ENCODE results near the gene CD300LB. TPM values are rescaled to one million over a fixed set of nuclear protein-coding genes. Genes with fewer than 3 reads are reported as not detected.

The CD300LB gene
- total RNA-seq, 4 donors from 2014 or later = 0.16 TPM; not detected in 3

DNA sequence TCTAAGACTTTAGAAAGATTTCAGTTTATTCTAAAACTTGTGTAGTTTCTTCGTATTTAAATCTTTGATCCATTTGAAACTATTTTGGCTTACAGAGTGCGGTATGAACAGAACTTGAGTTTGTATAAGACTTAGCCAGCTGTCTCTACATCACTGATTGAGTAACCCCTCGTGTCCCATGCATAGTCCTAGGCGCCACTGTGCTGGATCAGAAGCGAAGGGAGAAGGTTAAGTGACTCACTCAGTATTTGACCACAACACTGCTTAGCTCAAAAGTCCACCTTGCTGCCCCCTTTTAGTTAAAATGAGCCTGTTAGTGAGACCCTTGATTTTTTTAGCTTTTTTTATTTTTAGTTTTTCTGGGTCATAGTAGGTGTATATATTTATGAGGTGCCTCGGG is 28.4 kb downstream of the CD300LB start:
- H3K27me3 ChIP-seq = no peaks in the 10 kb centered on the region
- H3K36me3 ChIP-seq = no peaks in the 10 kb centered on the region
- H3K9me3 ChIP-seq = no peaks in the 10 kb centered on the region
- H3K4me1 ChIP-seq = peaks cover 0 to 8% of the 10 kb centered on the region in 2 donors
- TF ChIP-seq, protein P1, sequence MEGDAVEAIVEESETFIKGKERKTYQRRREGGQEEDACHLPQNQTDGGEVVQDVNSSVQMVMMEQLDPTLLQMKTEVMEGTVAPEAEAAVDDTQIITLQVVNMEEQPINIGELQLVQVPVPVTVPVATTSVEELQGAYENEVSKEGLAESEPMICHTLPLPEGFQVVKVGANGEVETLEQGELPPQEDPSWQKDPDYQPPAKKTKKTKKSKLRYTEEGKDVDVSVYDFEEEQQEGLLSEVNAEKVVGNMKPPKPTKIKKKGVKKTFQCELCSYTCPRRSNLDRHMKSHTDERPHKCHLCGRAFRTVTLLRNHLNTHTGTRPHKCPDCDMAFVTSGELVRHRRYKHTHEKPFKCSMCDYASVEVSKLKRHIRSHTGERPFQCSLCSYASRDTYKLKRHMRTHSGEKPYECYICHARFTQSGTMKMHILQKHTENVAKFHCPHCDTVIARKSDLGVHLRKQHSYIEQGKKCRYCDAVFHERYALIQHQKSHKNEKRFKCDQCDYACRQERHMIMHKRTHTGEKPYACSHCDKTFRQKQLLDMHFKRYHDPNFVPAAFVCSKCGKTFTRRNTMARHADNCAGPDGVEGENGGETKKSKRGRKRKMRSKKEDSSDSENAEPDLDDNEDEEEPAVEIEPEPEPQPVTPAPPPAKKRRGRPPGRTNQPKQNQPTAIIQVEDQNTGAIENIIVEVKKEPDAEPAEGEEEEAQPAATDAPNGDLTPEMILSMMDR (IDR thresholded peaks at IDR 0.05 in 4 of 5, conservative IDR thresholded peaks at IDR 0.05 in 1 of 5) = no peak
- no peak for TF ChIP-seq POLR2A (IDR thresholded peaks at IDR 0.05)
- no peak overlapping the region for H3K27ac ChIP-seq
- in situ Hi-C loops (cut with MboI; ENCODE audit: low sequenced_read_pairs in 4 of 4) = no loop called here
- intact Hi-C loops (cut with DNase I; ENCODE audit: low total_unique reads) = no loop called here
- ATAC-seq = no peak
- DNase-seq = no peak
- no peak overlapping the region for H3K4me3 ChIP-seq

DNA sequence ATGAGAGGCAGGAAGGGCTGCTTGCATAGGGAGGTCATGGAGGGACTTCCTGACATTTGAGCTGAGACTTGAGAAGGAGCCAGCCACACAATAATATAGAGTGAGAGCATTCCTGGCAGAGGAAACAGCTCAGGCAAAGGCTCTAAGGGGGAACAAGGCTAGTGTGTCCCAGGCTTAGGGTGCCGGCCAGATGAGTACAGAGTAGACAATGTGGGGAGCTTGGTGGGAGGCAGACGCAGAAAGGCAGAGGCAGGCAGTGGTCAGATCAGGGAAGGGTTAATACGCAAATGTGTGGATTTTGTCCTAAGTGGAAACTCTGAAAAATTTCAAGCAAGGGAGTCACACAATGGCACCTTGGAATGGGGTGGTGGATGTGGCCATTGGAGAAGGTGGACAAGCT is 31.3 kb downstream of the CD300LB start:
- intact Hi-C loops (cut with DNase I; ENCODE audit: low total_unique reads) (no loop called here), in situ Hi-C loops (cut with MboI; ENCODE audit: low sequenced_read_pairs in 4 of 4) (loop anchor here in 3 of 4 donors (10.0 to 25.0 kb wide), 2 partner anchors 125 to 288 kb away; partner anchors contain the start of genes RPL38 (in 1 of the 3) and TTYH2 (in 1 of the 3))
- TF ChIP-seq, protein P1 (IDR thresholded peaks at IDR 0.05 in 4 of 5, conservative IDR thresholded peaks at IDR 0.05 in 1 of 5) = no peak
- no peak for TF ChIP-seq POLR2A (IDR thresholded peaks at IDR 0.05)
- Histone ChIP-seq H3K4me3 (no peak overlapping the region), H3K9me3 (no peaks in the 10 kb centered on the region), H3K4me1 (peaks cover 0 to 8% of the 10 kb centered on the region in 2 donors), H3K27me3 (no peaks in the 10 kb centered on the region), H3K27ac (no peak overlapping the region), H3K36me3 (no peaks in the 10 kb centered on the region)
- DNase-seq (no peak), ATAC-seq (no peak)

DNA sequence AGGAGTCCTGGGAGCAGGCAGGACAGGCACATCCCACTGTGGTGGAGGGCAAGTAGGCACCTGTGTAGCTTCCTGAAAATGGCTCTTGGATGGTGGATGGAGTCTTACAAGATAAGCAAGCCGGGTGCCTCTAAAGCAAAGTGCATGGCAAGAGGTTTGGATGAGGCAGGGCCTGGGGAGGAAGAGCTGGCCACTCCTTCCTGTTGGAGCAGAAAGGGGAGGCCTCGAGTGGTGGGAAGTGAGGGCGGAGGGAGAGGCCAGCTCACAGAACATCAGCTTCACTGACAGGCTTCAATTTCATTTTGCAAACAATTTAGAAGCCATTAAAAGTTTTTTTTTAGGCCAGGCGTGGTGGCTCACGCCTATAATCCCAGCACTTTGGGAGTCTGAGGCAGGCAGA is 33.8 kb downstream of the CD300LB start:
- intact Hi-C loops (cut with DNase I; ENCODE audit: low total_unique reads) (no loop called here), in situ Hi-C loops (cut with MboI; ENCODE audit: low sequenced_read_pairs in 4 of 4) (loop anchor here in 3 of 4 donors (10.0 to 25.0 kb wide), 2 partner anchors 123 to 285 kb away; partner anchors contain the start of genes RPL38 (in 1 of the 3) and TTYH2 (in 1 of the 3))
- Histone ChIP-seq H3K4me1 (peaks cover 4 to 6% of the 10 kb centered on the region in 2 donors), H3K36me3 (no peaks in the 10 kb centered on the region), H3K9me3 (no peaks in the 10 kb centered on the region), H3K27me3 (no peaks in the 10 kb centered on the region), H3K27ac (no peak overlapping the region), H3K4me3 (no peak overlapping the region)
- no peak for TF ChIP-seq POLR2A (IDR thresholded peaks at IDR 0.05)
- TF ChIP-seq, protein P1 (IDR thresholded peaks at IDR 0.05 in 4 of 5, conservative IDR thresholded peaks at IDR 0.05 in 1 of 5) = no peak
- DNase-seq (no peak), ATAC-seq (no peak)

DNA sequence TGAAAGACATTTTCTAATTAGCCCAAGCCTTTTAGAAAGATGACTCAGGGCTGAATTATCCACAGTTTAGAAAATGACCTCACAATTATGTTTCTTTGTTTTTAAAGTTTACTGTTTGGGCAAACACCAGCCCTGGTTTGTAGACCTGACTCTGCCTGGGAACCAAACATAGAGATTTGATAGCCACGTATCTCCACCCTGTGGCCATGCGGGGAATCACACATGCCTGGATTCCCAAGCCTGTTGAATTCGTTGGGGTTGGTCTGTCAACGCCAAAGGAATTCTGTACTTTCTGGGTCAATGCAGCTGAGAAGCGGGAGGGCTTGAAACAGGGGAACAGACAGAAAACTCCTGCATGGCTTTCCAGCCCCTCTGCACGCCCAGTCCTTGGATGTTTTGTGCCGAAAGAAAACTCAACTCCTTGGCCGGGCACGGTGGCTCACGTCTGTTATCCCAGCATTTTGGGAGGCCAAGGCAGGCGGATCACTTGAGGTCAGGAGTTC is 37.9 kb downstream of the CD300LB start:
- no peak overlapping the region for H3K27ac ChIP-seq
- in situ Hi-C loops (cut with MboI; ENCODE audit: low sequenced_read_pairs in 4 of 4) (loop anchor here in 3 of 4 donors (10.0 to 25.0 kb wide), 2 partner anchors 119 to 281 kb away; partner anchors contain the start of genes RPL38 (in 1 of the 3) and TTYH2 (in 1 of the 3)), intact Hi-C loops (cut with DNase I; ENCODE audit: low total_unique reads) (loop anchor here (1.0 to 5.0 kb wide), 4 partner anchors 37 to 125 kb away; partner anchors contain the start of gene CD300LB)
- H3K27me3 ChIP-seq = no peaks in the 10 kb centered on the region
- peaks cover 4 to 12% of the 10 kb centered on the region in 2 donors for H3K4me1 ChIP-seq
- TF ChIP-seq, protein P1 (IDR thresholded peaks at IDR 0.05 in 4 of 5, conservative IDR thresholded peaks at IDR 0.05 in 1 of 5) = peak; percentile 84 to 92 (median 89)
- no peak for TF ChIP-seq POLR2A (IDR thresholded peaks at IDR 0.05)
- peak; percentile 95 to 97 for ATAC-seq
- H3K36me3 ChIP-seq = no peaks in the 10 kb centered on the region
- peak; percentile 34 to 62 for DNase-seq
- H3K4me3 ChIP-seq = no peak overlapping the region
- no peaks in the 10 kb centered on the region for H3K9me3 ChIP-seq
